Adipose tissue (tissue), 3 donors: ENCODE data around the gene AFAP1. TPM values are rescaled to one million over a fixed set of nuclear protein-coding genes. Genes with fewer than 3 reads are reported as not detected.
A peak's percentile ranks its signal among the peaks of the same experiment; 100 is the strongest.
"Not testable (repeated sequence)": the region's sequence is repeated elsewhere in the genome, so short reads cannot be mapped to it uniquely, and the experiment has no call there.

Experiments
- H3K27ac ChIP-seq: one replicate; pipeline ENCODE4 v1.5.1; 2013; ENCODE audit warnings: low read depth, low read length
- WGBS, 3 donors: extraction: QIAGEN DNeasy Blood & Tissue Kit; methylation state at CpG; one replicate each; pipeline ENCODE4 v1.1.7; 2013; 5-methylcytosine and 5-hydroxymethylcytosine counted together
- polyA plus RNA-seq, 3 donors: library from polyadenylated mRNA; stranded (reverse); fragments of 200-250 nt; gene quantifications; one replicate each; pipeline ENCODE4 v1.2.3, GENCODE V29; 2013
- donor health status: healthy with polysubstance abuse.
- donor health status: Bipolar disorder and iron deficiency.
- donor health status: healthy.

AFAP1 gene
- polyA plus RNA-seq, 3 donors = 3.4 to 11.8 (median 10.9) TPM

DNA sequence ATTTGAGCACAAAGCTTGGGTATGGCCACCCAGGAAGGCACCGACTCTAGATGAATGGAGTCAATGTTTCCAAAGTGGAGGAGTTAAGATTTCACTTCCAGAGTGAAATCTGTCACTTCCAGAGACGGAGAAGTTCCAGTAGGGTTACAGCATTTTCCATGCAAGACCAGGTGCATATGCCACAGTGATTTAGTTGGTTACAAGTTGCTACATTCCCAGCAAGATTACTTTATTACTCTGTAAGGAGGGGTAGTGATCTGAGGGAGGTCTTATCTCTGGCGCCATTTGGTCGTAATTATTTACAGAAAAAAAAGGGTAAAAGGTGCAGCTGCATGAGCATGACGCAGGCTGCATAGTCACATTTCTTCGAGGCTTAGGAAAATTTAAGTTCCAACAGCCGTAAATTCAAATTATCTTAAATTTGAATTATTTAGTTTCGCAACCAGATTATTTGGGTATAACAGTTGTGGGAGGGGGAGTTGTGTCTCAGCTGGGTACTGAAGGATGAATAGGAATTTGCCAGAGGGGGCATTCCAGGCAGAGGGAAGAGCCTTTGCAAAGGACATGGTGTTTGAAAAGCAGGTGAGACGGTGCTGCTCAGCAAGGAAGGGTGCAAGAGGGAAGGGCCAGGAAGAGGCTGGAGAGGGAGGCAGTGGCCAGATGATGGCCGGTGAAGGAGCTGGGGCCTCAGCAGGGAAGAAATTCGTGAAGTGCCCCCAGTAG is 17.4 kb upstream of the AFAP1 start:
- no peak overlapping the region for H3K27ac ChIP-seq
- whole genome bisulfite sequencing, 3 donors = 61 to 72% (median 65%) methylated on average over 11 of the region's 11 CpGs

DNA sequence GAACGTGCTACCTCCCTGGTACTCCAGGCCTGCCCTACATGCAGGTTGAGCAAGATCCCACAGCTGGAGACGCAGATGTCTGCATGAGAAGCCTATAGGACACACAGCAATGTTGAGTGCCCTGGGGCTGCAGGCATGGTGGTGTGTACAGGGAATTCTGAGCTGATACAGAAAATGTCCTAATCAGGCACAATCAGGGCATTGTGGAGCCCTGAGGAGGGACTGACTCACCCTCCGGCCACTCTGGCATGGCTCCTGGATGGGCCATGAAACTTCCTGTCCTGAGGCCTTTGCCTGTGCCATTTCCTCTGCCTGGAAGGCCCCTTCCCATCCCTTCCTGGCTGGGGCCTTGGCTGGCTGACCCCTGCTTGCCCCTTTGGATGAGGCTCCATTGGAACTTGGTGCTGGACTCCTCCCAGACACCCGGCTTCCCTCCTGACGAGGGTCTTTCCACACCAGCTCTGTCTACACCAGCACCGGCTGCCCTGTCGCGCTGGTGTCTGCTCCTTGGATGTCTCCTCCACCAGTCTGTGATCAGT is 16.7 kb upstream of the AFAP1 start:
- no peak overlapping the region for H3K27ac ChIP-seq
- WGBS, 3 donors = 60 to 79% (median 61%) methylated on average over 8 of the region's 8 CpGs

GRCh38 chr4:7955393-7955792 is 15.7 kb upstream of the AFAP1 start:
- WGBS, 3 donors = 78 to 97% (median 80%) methylated on average over 4 of the region's 4 CpGs
- no peak overlapping the region for H3K27ac ChIP-seq

DNA sequence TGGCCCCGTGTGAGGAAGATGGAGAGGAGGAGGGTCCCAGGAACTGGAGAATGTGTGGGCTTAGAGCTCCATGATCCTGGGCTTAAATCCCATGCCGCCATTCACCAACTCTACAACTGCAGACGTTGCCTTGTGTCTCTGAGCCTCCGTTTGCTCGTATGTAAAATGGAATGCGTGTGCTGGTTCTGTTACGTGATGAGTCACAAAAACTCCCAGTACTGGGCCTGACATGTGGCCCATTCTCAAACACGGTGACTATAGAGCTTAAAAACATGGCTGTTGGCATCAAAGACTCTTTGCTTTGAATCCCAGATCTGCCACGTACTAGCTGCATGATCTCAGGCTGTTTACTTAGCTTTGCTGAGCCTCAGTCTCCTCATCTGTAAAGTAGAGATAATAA is 13.0 kb upstream of the AFAP1 start:
- WGBS, 3 donors = 86 to 93% (median 92%) methylated on average over 9 of the region's 9 CpGs
- H3K27ac ChIP-seq = no peak overlapping the region

DNA sequence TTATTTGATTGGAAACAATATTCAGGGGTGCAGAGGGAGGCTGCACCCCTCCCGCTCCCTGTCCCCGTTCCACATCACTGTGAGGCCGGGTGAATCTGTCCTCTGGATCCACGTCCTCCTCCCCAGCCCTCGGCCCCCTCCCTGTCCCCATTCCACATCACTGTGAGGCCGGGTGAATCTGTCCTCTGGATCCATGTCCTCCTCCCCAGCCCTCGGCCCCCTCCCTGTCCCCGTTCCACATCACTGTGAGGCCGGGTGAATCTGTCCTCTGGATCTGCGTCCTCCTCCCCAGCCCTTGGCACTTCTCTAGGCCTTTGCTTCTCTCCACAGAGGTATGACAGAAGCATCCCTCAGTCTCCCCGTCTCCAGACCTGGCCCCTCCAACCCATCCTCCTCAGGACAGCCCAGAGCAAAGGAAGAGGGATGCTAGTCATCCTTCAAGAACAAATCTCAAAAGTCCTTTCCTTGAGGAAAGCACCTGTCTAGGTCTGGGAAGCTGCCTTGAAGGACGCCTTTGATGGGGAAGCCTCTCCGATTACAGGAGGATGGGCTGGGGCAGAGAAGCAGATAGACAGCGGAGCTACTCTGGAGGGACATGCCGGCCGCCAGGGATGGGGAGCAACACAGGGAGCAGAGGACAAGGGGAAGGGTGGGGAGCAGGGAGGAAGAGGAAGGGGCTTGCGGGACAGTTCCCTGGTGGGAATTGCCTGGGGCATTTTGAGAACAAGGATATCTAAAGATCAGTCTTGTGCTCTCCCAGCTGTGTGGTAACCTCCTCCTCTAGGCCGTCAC is 10.8 kb upstream of the AFAP1 start:
- no peak overlapping the region for H3K27ac ChIP-seq
- 85 to 93% (median 91%) methylated on average over 18 of the region's 18 CpGs for WGBS, 3 donors

GRCh38 chr4:7949759-7950158 is 10.1 kb upstream of the AFAP1 start:
- WGBS, 3 donors = 54 to 81% (median 70%) methylated on average over 4 of the region's 4 CpGs
- H3K27ac ChIP-seq = no peak overlapping the region

- H3K27ac ChIP-seq = no peak overlapping the region
- 64 to 77% (median 67%) methylated on average over 4 of the region's 4 CpGs for WGBS, 3 donors
These were observed 8.3 kb upstream of the AFAP1 start for GRCh38 chr4:7947927-7948326.

- H3K27ac ChIP-seq = no peak overlapping the region
- 63 to 77% (median 72%) methylated on average over 14 of the region's 14 CpGs for WGBS, 3 donors
These were observed 6.2 kb upstream of the AFAP1 start for GRCh38 chr4:7945709-7946380.

DNA sequence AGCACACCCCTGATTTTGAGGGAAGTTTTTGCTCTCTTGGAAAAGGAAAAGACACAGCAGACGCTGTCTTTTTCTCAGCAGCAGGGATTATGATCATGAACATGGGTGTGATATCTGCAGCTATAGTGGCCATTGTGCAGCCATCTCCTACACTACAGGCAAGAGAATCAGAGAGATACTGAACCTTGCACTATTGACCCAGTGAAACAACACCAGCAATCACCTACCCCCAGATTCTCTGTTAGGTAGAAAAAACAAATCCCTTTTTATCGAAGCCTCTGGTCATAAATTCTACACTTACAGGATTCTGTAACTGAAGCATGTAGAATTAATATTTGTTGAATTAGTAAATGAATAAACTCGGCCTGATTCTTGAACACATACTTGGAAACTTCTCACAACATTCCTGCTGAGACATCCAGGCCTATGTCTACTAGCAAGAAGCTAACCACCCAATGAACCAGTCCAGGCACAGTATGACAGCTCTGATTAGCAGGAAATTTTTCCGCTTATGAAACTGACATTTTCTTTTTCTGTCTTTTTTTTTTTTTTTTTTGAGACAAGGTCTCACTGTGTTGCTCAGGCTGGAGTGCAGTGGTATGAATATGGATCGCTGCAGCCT is 5.0 kb upstream of the AFAP1 start:
- H3K27ac ChIP-seq = no peak overlapping the region
- 68 to 91% (median 90%) methylated on average over 5 of the region's 5 CpGs for WGBS, 3 donors

DNA sequence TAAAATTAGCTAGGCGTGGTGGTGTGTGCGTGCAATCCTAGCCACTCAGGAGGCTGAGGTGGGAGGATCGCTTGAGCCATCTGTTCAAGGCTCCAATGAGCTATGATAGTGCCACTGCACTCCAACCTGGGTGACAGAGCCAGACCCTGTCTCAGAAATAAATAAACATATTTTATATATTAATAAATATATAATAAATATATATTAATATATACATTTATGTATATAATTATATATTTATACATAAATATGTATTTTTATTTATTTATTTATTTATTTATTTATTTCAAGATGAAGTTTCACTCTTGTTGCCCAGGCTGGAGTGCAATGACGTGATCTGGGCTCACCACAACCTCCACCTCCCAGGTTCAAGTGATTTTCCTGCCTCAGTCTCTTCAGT is 4.0 kb upstream of the AFAP1 start:
- 94 to 98% (median 97%) methylated on average over 4 of the region's 4 CpGs for WGBS, 3 donors
- H3K27ac ChIP-seq = not testable (repeated sequence)

GRCh38 chr4:7943211-7943610 is 3.5 kb upstream of the AFAP1 start:
- no peak overlapping the region for H3K27ac ChIP-seq
- 83 to 93% (median 90%) methylated on average over 8 of the region's 8 CpGs for WGBS, 3 donors

DNA sequence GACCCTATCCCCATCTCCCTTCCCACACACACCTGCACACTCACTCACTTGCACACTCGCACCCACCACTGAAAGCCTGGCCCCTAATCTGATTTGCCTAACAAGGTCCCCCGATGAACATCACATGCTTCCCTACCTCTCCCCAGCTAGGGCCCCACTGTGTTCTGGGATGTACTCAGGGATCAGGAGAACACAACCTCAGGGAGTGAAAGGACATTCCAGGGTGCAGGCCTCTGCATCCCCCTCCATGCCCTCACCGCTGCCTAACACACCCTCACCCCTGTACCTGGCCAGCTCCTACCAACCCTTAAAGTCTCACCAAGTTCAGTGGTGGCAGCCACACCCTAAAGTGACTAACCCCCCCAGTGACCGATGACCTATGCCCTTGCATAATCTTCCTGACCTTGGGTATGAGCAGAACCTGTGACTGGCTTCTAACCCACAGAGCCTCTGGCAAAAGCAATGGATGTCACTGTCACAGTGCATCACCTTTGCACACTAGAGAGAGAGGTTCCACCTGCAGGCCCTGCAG is 2.4 kb upstream of the AFAP1 start:
- H3K27ac ChIP-seq = no peak overlapping the region
- WGBS, 3 donors = 90 to 96% (median 93%) methylated on average over 4 of the region's 4 CpGs

GRCh38 chr4:7941111-7941964 is 1.7 kb upstream of the AFAP1 start:
- 70 to 78% (median 75%) methylated on average over 11 of the region's 11 CpGs for WGBS, 3 donors
- H3K27ac ChIP-seq = no peak overlapping the region

DNA sequence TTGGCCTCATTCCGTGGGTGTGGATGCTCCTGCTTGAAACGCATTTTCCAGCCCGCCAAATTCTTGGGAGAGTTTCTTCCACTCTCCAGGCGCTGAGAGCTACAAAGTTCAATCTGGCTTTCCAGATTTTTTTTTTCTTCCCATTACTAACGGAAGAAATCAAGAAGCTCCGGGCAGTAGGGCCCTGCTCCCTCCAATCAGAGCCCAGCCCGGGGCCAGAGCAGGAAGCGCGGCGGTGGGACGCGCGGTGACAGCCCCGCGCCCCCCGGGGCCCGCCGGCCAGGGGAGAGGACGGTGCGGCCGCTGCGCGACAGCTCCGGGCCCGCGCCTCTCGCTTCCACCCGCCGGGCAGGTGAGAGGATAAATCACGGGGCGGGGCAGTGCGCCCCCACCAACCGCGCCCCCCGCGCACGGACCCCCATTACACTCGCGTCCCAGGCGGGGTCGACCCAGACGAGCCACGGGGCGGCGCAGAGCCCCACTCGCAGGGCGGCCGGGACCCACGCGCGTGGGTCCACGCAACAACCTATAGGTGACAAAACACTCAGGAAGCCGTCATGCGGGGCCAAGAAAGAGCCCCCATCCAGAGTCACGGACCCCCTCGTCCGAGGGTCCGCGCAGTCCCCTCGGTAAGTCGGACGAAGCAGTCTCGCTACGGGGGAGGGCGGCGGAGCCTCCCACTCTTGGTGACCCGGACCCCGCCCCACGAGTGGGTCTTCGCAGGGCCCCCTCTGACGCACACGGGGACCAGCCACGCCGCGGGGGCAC is 868 bp downstream of the AFAP1 start:
- 1 to 3% (median 3%) methylated on average over 61 to 75 of the region's 75 CpGs for WGBS, 3 donors

GRCh38 chr4:7938266-7938608 is 1.4 kb downstream of the AFAP1 start:
- 9 to 19% (median 17%) methylated on average over 6 of the region's 6 CpGs for WGBS, 3 donors
- no peak overlapping the region for H3K27ac ChIP-seq

More for the DNA sequence above, 868 bp downstream of the AFAP1 start:
- H3K27ac ChIP-seq = peak overlapping the region; percentile 69

DNA sequence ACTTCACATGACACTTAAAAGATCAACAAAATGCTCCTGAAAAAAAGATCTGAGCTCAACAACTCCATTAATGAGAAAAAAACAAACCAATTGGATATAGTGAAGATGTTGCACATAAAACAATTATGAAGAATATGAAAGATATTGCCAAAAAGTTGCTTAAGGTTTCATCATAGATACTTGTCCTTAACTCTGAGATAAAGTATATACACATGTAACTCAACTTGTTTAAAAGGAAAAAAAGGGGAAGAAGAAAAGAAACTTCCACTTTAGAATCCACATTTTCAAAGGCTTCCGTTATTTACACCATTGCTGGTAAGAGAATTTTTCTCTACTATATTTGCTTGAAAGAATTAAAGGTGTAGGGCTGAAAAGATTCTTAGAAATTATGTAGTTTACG is 2.7 kb downstream of the AFAP1 start:
- H3K27ac ChIP-seq = no peak overlapping the region
- 72 to 93% (median 82%) methylated on average over 2 of the region's 2 CpGs for WGBS, 3 donors
